ENCODE data around the gene HTRA1.

The HTRA1 gene

GRCh38 chr10:122461367-122461728 is at the start of gene HTRA1:
TSS of gene HTRA1 (plus strand) at chr10:122461553. CDS start at chr10:122461653, 100 bp downstream.
- no peak for DNase-seq (ENCODE audit: low read depth)

GRCh38 chr10:122413327-122413726 is 48.0 kb upstream of the HTRA1 start:
- DNase-seq (ENCODE audit: low read depth) = no peak

- no peak for DNase-seq (ENCODE audit: low read depth)
Measured at GRCh38 chr10:122417667-122418066, 43.7 kb upstream of the HTRA1 start.

- no peak for DNase-seq (ENCODE audit: low read depth)
Measured at GRCh38 chr10:122419016-122419415, 42.3 kb upstream of the HTRA1 start.

- no peak for DNase-seq (ENCODE audit: low read depth)
Measured at GRCh38 chr10:122419876-122420623, 41.3 kb upstream of the HTRA1 start.

GRCh38 chr10:122420624-122421007 is 40.7 kb upstream of the HTRA1 start:
- no peak for DNase-seq (ENCODE audit: low read depth)

- DNase-seq (ENCODE audit: low read depth) = no peak
Measured at GRCh38 chr10:122421054-122421625, 40.2 kb upstream of the HTRA1 start.

- no peak for DNase-seq (ENCODE audit: low read depth)
Measured at GRCh38 chr10:122421742-122422141, 39.6 kb upstream of the HTRA1 start.

GRCh38 chr10:122422266-122422989 is 38.9 kb upstream of the HTRA1 start:
- DNase-seq (ENCODE audit: low read depth) = no peak

GRCh38 chr10:122424059-122424458 is 37.3 kb upstream of the HTRA1 start:
- no peak for DNase-seq (ENCODE audit: low read depth)

GRCh38 chr10:122426829-122427228 is 34.5 kb upstream of the HTRA1 start:
- DNase-seq (ENCODE audit: low read depth) = no peak

- no peak for DNase-seq (ENCODE audit: low read depth)
Measured at GRCh38 chr10:122427280-122427679, 34.1 kb upstream of the HTRA1 start.

- DNase-seq (ENCODE audit: low read depth) = no peak
Measured at GRCh38 chr10:122435212-122435827, 26.0 kb upstream of the HTRA1 start.

GRCh38 chr10:122441961-122442360 is 19.4 kb upstream of the HTRA1 start:
- no peak for DNase-seq (ENCODE audit: low read depth)

GRCh38 chr10:122445469-122445868 is 15.9 kb upstream of the HTRA1 start:
- DNase-seq (ENCODE audit: low read depth) = no peak

GRCh38 chr10:122445904-122446303 is 15.4 kb upstream of the HTRA1 start:
- no peak for DNase-seq (ENCODE audit: low read depth)

- no peak for DNase-seq (ENCODE audit: low read depth)
Measured at GRCh38 chr10:122446668-122447423, 14.5 kb upstream of the HTRA1 start.

GRCh38 chr10:122448600-122448999 is 12.8 kb upstream of the HTRA1 start:
- no peak for DNase-seq (ENCODE audit: low read depth)

GRCh38 chr10:122449153-122449552 is 12.2 kb upstream of the HTRA1 start:
- no peak for DNase-seq (ENCODE audit: low read depth)

GRCh38 chr10:122450353-122450990 is 10.9 kb upstream of the HTRA1 start:
- no peak for DNase-seq (ENCODE audit: low read depth)

GRCh38 chr10:122454071-122454470 is 7.3 kb upstream of the HTRA1 start:
- no peak for DNase-seq (ENCODE audit: low read depth)
